ENCODE results near the gene HECTD1.
"Not testable (repeated sequence)": the region's sequence is repeated elsewhere in the genome, so short reads cannot be mapped to it uniquely, and the experiment has no call there.

The HECTD1 gene

DNA sequence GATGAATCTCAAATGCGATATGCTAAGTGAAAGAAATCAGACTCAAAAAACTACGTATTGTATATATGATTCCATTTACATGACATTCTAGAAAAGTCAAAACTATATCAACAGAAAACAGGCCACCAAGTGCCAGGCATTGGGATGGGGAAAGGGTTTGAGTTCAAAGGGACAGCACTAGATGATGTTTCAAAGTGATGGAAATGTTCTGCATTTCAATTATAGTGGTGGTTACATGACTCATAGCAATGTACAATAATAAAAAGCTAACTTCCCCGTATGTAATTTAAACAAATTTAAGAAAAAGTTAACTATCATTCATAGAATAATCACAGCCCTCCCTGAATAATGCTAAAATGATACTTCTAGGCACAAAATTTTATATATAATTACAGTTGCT, 13.5 kb downstream of the HECTD1 start:
- Histone ChIP-seq H3K27ac (peak overlapping the region; percentile 99), H3K9ac (ENCODE audit: insufficient read length) (peak overlapping the region; percentile 53), H3K4me3 (peak overlapping the region; percentile 71), H3K9me3 (ENCODE audit: low read depth, low read length) (no peaks in the 10 kb centered on the region), H3K36me3 (ENCODE audit: insufficient read depth, low read length) (peaks cover 41% of the 10 kb centered on the region)
- TF ChIP-seq POLR2AphosphoS5 (IDR thresholded peaks at IDR 0.05; ENCODE audit: borderline replicate concordance, low read depth, low read length) = no peak
- no peak for TF ChIP-seq EZH2 (IDR thresholded peaks at IDR 0.05)
- no peak for TF ChIP-seq FOXP2 (optimal IDR thresholded peaks at IDR 0.05; ENCODE audit: control extremely low read depth, extremely low read length, insufficient read depth)
- no peak for DNase-seq (ENCODE audit: low read depth, low spot score)

DNA sequence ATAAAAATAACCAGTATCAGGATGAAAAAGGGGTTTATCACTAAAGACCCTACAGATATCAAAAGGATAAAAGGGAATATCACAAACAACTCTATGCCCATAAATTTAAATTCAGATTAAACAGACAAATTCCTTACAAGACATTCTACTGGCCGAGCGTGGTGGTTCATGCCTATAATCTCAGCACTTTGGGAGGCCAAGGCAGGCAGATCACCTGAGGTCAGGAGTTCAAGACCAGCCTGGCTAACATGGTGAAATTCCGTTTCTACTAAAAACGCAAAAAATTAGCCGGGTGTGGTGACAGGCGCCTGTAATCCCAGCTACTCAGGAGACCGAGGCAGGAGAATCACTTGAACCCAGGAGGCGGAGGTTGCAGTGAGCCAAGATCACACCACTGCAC, 15.0 kb downstream of the HECTD1 start:
- H3K9ac ChIP-seq (ENCODE audit: insufficient read length); H3K27ac ChIP-seq; H3K4me3 ChIP-seq; H3K9me3 ChIP-seq (ENCODE audit: low read depth, low read length); DNase-seq (ENCODE audit: low read depth, low spot score): not testable (repeated sequence)
- H3K36me3 ChIP-seq (ENCODE audit: insufficient read depth, low read length) = peaks cover 34% of the 10 kb centered on the region

DNA sequence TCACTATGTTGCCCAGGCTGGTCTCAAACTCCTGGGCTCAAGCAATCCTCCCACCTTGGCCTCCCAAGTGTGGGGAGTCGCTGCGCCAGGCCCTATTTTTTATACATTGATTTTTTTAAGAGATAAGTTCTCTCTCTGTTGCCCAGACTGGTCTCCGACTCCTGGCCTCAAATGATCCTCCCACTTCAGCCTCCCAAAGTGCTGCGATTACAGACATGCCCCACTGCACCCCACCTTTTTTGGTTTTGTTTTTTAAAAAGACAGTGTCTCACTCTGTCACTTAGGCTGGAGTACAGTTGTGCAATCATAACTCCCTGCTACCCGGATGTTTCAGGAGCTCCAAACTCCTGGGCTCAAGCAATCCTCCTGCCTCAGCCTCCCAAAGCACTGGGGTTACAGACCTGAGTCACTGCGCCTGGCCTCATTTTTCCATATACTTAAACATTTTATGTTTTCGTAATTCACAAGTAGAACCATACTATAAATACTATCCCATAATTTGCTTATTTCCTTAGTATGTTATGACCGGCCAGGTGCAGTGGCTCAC, 16.8 kb downstream of the HECTD1 start:
- H3K4me3 ChIP-seq = no peak overlapping the region
- H3K36me3 ChIP-seq (ENCODE audit: insufficient read depth, low read length) = peaks cover 39% of the 10 kb centered on the region
- no peak for DNase-seq (ENCODE audit: low read depth, low spot score)
- H3K9ac ChIP-seq (ENCODE audit: insufficient read length) = no peak overlapping the region
- no peaks in the 10 kb centered on the region for H3K9me3 ChIP-seq (ENCODE audit: low read depth, low read length)
- TF ChIP-seq FOXP2 (optimal IDR thresholded peaks at IDR 0.05; ENCODE audit: control extremely low read depth, extremely low read length, insufficient read depth) (no peak), EZH2 (IDR thresholded peaks at IDR 0.05) (no peak), POLR2AphosphoS5 (IDR thresholded peaks at IDR 0.05; ENCODE audit: borderline replicate concordance, low read depth, low read length) (no peak)
- H3K27ac ChIP-seq = no peak overlapping the region

DNA sequence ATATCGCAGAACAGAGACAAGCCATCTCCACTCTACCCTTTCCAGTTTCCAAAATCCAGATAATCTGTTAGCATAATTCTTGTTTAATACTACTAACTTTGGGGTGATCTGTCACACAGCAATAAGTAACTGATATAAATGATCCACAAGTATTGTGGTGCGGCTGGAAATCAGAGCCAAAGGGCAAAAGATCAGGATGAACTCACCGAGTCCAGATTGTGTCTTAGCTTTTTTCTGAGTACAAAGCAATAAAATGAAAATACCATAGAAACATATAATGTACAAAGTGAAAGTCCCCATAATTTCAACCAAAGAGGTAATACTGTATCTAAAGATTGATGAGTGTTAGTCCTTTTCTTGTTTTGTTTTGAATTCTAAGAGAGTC, 17.4 kb downstream of the HECTD1 start:
- no peak for DNase-seq (ENCODE audit: low read depth, low spot score)
- Histone ChIP-seq H3K36me3 (ENCODE audit: insufficient read depth, low read length) (peaks cover 45% of the 10 kb centered on the region), H3K27ac (no peak overlapping the region), H3K4me3 (no peak overlapping the region), H3K9ac (ENCODE audit: insufficient read length) (no peak overlapping the region), H3K9me3 (ENCODE audit: low read depth, low read length) (no peaks in the 10 kb centered on the region)
- TF ChIP-seq POLR2AphosphoS5 (IDR thresholded peaks at IDR 0.05; ENCODE audit: borderline replicate concordance, low read depth, low read length) (no peak), FOXP2 (optimal IDR thresholded peaks at IDR 0.05; ENCODE audit: control extremely low read depth, extremely low read length, insufficient read depth) (no peak), EZH2 (IDR thresholded peaks at IDR 0.05) (no peak)

DNA sequence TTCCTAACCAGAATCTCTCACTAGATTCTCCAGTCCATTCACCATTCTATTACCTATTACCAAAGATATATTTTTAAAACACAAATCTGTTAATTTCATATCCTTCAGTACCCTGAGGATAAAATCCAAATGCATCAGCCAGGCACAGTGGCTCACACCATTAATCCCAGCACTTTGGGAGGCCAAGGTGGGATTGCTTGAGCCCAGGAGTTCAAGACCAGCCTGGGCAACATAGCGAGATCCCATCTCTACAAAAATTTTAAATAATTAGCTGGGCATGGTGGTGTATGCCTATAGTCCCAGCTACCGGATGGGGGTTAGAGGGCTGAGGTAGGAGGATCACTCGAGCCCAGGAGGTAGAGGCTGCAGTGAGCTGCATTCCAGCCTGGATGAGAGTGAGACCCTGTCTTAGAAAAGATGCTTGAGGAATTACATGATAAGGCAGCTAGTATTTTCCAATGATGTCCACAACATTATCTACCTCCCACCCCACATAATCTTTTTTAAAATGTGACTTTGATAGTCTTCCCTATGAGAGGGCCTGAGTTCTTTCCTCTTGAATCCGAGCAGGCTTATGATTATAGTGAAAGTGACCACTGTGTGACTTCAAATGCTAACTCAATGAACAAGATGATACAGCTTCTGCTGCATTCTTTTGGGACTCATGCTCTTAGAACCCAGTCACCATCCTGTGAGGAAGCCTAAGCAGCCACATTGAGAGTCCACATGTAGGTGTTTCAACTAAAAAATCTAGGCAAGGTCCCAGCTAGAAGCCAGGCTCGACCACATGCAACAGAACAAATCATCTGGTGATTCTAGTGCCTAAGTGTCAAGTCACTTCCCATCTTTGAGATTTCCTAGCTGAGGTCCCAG, 18.0 kb downstream of the HECTD1 start:
- H3K27ac ChIP-seq = 0 out of 2 replicates have a peak overlapping the region, but pooled peaks have one; percentile 40

DNA sequence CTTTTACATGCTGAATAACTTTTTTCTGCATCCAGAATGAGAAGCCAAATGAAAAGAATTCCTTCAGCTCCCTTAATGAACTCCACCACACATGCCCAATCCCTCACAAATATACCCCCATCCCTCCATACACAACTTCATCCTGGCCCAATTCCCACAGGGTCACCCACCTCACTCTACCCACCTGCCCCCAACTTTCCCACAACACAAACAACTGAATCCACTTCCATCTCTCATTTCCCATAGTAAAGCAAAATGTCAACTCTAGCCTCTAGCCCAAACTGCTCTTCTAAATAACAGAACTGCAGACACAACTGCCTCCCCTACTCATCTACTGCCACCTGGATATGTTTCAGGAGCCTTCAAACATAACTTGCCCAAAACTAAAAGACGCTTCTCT, 18.8 kb downstream of the HECTD1 start:
- 0 out of 2 replicates have a peak overlapping the region, but pooled peaks have one; percentile 40 for H3K27ac ChIP-seq
- peaks cover 41% of the 10 kb centered on the region for H3K36me3 ChIP-seq (ENCODE audit: insufficient read depth, low read length)
- no peak for TF ChIP-seq EZH2 (IDR thresholded peaks at IDR 0.05)
- TF ChIP-seq POLR2AphosphoS5 (IDR thresholded peaks at IDR 0.05; ENCODE audit: borderline replicate concordance, low read depth, low read length) = no peak
- TF ChIP-seq FOXP2 (optimal IDR thresholded peaks at IDR 0.05; ENCODE audit: control extremely low read depth, extremely low read length, insufficient read depth) = no peak
- H3K9me3 ChIP-seq (ENCODE audit: low read depth, low read length) = no peaks in the 10 kb centered on the region
- DNase-seq (ENCODE audit: low read depth, low spot score) = no peak
- H3K9ac ChIP-seq (ENCODE audit: insufficient read length) = no peak overlapping the region
- no peak overlapping the region for H3K4me3 ChIP-seq

More for the DNA sequence above, 18.0 kb downstream of the HECTD1 start:
- no peak for DNase-seq (ENCODE audit: low read depth, low spot score)
- TF ChIP-seq EZH2 (IDR thresholded peaks at IDR 0.05) = no peak
- no peak for TF ChIP-seq POLR2AphosphoS5 (IDR thresholded peaks at IDR 0.05; ENCODE audit: borderline replicate concordance, low read depth, low read length)
- no peak for TF ChIP-seq FOXP2 (optimal IDR thresholded peaks at IDR 0.05; ENCODE audit: control extremely low read depth, extremely low read length, insufficient read depth)
- Histone ChIP-seq H3K9me3 (ENCODE audit: low read depth, low read length) (no peaks in the 10 kb centered on the region), H3K4me3 (no peak overlapping the region), H3K9ac (ENCODE audit: insufficient read length) (no peak overlapping the region), H3K36me3 (ENCODE audit: insufficient read depth, low read length) (peaks cover 45% of the 10 kb centered on the region)

DNA sequence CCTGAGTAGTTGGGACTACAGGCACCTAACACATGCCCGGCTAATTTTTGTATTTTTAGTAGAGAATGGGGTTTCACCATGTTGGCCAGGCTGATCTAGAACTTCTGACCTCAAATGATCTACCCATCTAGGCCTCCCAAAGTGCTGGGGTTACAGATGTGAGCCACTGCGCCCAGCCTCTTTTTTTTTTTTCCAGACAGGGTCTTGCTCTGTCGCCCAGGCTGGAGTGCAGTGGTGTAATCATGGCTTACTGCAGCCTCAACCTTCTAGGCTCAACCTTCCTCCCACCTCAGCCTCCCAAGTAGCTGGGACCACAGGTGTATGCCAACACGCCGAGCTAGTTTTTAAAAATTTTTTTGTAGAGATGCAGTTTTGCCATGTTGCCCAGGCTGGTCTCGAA, 25.6 kb downstream of the HECTD1 start:
- H3K9me3 ChIP-seq (ENCODE audit: low read depth, low read length) = not testable (repeated sequence)

DNA sequence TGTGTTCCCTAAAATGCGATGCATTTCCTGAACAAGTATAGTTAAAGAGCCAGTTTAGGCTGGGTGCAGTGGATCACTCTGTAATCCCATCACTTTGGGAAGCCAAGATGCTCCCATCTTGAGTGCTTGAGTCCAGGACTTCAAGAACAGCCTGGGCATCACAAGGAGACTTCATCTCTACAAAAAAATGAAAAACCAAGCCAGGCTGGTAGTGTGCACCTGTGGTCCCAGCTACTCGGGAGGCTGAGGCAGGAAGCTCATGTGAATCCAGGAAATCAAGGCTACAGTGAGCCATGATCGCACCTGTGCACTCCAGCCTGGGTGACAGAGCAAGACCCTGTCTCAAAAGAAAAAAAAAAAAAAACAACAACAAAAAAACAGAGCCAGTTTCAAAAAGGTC, 26.3 kb downstream of the HECTD1 start:
- Histone ChIP-seq H3K9me3 (ENCODE audit: low read depth, low read length) (no peaks in the 10 kb centered on the region), H3K9ac (ENCODE audit: insufficient read length) (no peak overlapping the region), H3K36me3 (ENCODE audit: insufficient read depth, low read length) (peaks cover 22% of the 10 kb centered on the region), H3K4me3 (no peak overlapping the region), H3K27ac (no peak overlapping the region)
- TF ChIP-seq EZH2 (IDR thresholded peaks at IDR 0.05) = no peak
- no peak for TF ChIP-seq POLR2AphosphoS5 (IDR thresholded peaks at IDR 0.05; ENCODE audit: borderline replicate concordance, low read depth, low read length)
- no peak for TF ChIP-seq FOXP2 (optimal IDR thresholded peaks at IDR 0.05; ENCODE audit: control extremely low read depth, extremely low read length, insufficient read depth)
- DNase-seq (ENCODE audit: low read depth, low spot score) = no peak

More for the DNA sequence above, 25.6 kb downstream of the HECTD1 start:
- DNase-seq (ENCODE audit: low read depth, low spot score); H3K9ac ChIP-seq (ENCODE audit: insufficient read length); H3K27ac ChIP-seq; H3K4me3 ChIP-seq: not testable (repeated sequence)
- peaks cover 20% of the 10 kb centered on the region for H3K36me3 ChIP-seq (ENCODE audit: insufficient read depth, low read length)

Measured in SK-N-MC (cell line).